ENCODE measurements around the gene ALAS1.

DNA sequence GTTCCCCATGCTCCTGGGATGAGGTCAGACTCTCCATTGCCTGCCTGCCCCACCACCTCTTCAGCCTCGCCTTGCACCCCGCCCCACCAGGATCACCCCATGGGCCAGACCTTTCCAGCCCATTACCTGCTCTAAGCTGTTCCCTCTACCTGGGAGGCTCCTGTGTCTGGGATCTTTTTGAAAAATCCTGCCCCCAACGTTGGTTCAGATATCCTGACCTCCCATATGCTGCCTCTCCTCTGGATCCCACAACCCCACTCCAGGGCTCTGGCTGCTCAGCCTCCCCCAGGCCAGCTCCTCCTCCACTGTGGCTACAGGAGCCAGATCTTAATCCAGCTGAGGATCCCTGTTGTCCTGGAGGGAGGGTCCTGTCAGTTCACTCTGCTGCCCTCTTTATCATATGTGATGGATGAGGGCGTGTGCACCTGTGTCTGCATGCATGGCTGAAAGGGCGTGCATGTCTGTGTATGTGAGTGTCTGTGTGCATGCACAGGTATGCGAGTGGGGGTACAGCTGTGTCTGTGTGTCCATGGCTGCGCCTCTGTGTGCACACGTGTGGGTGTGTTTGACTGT, 21.7 kb upstream of the ALAS1 start:
- TF ChIP-seq, protein P1, sequence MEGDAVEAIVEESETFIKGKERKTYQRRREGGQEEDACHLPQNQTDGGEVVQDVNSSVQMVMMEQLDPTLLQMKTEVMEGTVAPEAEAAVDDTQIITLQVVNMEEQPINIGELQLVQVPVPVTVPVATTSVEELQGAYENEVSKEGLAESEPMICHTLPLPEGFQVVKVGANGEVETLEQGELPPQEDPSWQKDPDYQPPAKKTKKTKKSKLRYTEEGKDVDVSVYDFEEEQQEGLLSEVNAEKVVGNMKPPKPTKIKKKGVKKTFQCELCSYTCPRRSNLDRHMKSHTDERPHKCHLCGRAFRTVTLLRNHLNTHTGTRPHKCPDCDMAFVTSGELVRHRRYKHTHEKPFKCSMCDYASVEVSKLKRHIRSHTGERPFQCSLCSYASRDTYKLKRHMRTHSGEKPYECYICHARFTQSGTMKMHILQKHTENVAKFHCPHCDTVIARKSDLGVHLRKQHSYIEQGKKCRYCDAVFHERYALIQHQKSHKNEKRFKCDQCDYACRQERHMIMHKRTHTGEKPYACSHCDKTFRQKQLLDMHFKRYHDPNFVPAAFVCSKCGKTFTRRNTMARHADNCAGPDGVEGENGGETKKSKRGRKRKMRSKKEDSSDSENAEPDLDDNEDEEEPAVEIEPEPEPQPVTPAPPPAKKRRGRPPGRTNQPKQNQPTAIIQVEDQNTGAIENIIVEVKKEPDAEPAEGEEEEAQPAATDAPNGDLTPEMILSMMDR (tag by site-specific recombination; IDR thresholded peaks at IDR 0.05), result no peak
- TF ChIP-seq ZNF664 (tag by site-specific recombination; IDR thresholded peaks at IDR 0.05) (no peak), ZNF140 (tag by site-specific recombination; IDR thresholded peaks at IDR 0.05) (no peak), TCF7L2 (IDR thresholded peaks at IDR 0.05; ENCODE audit: borderline replicate concordance, low read depth, low read length) (no peak), ZNF274 (IDR thresholded peaks at IDR 0.05; ENCODE audit: low read length) (no peak), ZNF274 (tag by site-specific recombination; IDR thresholded peaks at IDR 0.05; ENCODE audit: borderline replicate concordance) (no peak), RBAK (tag by site-specific recombination; IDR thresholded peaks at IDR 0.05) (no peak), ZNF2 (tag by site-specific recombination; IDR thresholded peaks at IDR 0.05) (no peak), KLF8 (tag by site-specific recombination; IDR thresholded peaks at IDR 0.05) (no peak), ZBTB21 (tag by site-specific recombination; IDR thresholded peaks at IDR 0.05) (no peak), KLF16 (tag by site-specific recombination; IDR thresholded peaks at IDR 0.05) (no peak), ZNF302 (tag by site-specific recombination; IDR thresholded peaks at IDR 0.05; ENCODE audit: low read depth) (no peak)
- TF ChIP-seq, protein P2, sequence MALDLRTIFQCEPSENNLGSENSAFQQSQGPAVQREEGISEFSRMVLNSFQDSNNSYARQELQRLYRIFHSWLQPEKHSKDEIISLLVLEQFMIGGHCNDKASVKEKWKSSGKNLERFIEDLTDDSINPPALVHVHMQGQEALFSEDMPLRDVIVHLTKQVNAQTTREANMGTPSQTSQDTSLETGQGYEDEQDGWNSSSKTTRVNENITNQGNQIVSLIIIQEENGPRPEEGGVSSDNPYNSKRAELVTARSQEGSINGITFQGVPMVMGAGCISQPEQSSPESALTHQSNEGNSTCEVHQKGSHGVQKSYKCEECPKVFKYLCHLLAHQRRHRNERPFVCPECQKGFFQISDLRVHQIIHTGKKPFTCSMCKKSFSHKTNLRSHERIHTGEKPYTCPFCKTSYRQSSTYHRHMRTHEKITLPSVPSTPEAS (tag by site-specific recombination; IDR thresholded peaks at IDR 0.05), result no peak
- TF ChIP-seq, protein P3, sequence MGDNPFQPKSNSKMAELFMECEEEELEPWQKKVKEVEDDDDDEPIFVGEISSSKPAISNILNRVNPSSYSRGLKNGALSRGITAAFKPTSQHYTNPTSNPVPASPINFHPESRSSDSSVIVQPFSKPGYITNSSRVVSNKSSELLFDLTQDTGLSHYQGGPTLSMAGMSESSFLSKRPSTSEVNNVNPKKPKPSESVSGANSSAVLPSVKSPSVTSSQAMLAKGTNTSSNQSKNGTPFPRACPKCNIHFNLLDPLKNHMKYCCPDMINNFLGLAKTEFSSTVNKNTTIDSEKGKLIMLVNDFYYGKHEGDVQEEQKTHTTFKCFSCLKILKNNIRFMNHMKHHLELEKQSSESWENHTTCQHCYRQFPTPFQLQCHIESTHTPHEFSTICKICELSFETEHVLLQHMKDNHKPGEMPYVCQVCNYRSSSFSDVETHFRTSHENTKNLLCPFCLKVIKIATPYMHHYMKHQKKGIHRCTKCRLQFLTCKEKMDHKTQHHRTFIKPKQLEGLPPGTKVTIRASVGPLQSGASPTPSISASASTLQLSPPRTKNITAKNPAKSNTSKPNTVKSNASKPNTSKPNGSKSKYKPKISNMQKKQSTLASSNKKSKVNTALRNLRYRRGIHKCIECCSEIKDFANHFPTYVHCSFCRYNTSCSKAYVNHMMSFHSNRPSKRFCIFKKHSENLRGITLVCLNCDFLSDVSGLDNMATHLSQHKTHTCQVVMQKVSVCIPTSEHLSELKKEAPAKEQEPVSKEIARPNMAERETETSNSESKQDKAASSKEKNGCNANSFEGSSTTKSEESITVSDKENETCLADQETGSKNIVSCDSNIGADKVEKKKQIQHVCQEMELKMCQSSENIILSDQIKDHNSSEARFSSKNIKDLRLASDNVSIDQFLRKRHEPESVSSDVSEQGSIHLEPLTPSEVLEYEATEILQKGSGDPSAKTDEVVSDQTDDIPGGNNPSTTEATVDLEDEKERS (tag by site-specific recombination; IDR thresholded peaks at IDR 0.05), result no peak
- TF ChIP-seq, protein P4, sequence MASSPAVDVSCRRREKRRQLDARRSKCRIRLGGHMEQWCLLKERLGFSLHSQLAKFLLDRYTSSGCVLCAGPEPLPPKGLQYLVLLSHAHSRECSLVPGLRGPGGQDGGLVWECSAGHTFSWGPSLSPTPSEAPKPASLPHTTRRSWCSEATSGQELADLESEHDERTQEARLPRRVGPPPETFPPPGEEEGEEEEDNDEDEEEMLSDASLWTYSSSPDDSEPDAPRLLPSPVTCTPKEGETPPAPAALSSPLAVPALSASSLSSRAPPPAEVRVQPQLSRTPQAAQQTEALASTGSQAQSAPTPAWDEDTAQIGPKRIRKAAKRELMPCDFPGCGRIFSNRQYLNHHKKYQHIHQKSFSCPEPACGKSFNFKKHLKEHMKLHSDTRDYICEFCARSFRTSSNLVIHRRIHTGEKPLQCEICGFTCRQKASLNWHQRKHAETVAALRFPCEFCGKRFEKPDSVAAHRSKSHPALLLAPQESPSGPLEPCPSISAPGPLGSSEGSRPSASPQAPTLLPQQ (tag by site-specific recombination; IDR thresholded peaks at IDR 0.05), result no peak
